Activated CD4-positive, alpha-beta T cell treated with anti-CD3 and anti-CD28 coated beads, Interleukin-2, amount 10 ng/mL, durations not matched to agents 7 days and 5 days (primary cell): ENCODE results near the gene PTPRG. TPM values are rescaled to one million over a fixed set of nuclear protein-coding genes. Genes with fewer than 3 reads are reported as not detected.

Experiments used
- CTCF ChIA-PET: fragments of 350-600 bp; sonication (Branson Sonifier 250); formaldehyde crosslinking; loops from one replicate; lab custom pipeline; 2021; ENCODE audit warnings: antibody characterized with exemption; lab: Charles Lee
- POLR2A ChIA-PET: fragments of 350-600 bp; sonication (Branson Sonifier 250); formaldehyde crosslinking; loops from one replicate; lab custom pipeline; 2021; ENCODE audit warnings: antibody characterized with exemption; lab: Charles Lee
- DNase-seq: peaks from one replicate; pipeline ENCODE4 v3.0.0-alpha.2; 2020
- H3K27ac Mint-ChIP-seq: one replicate; pipeline ENCODE4 v1.8.0; 2021; ENCODE audit warnings: mild to moderate bottlenecking, moderate library complexity, mixed read lengths
- H3K27me3 Mint-ChIP-seq: one replicate; pipeline ENCODE4 v1.8.0; 2021; ENCODE audit warnings: mixed read lengths
- H3K36me3 Mint-ChIP-seq: one replicate; pipeline ENCODE4 v1.8.0; 2021; ENCODE audit warnings: low read depth, mixed read lengths
- H3K4me1 Mint-ChIP-seq: one replicate; pipeline ENCODE4 v1.8.0; 2021; ENCODE audit warnings: mixed read lengths
- H3K4me3 Mint-ChIP-seq: one replicate; pipeline ENCODE4 v1.8.0; 2021; ENCODE audit warnings: mild to moderate bottlenecking, moderate library complexity, mixed read lengths
- H3K9me3 Mint-ChIP-seq: one replicate; pipeline ENCODE4 v1.8.0; 2021; ENCODE audit warnings: mixed read lengths
- total RNA-seq, 2 experiments: library from RNA; stranded (reverse); gene quantifications; one replicate each; pipeline ENCODE4 v1.2.3, GENCODE V29; 2021

PTPRG gene
- total RNA-seq, 2 experiments from 2014 or later, result not detected

DNA sequence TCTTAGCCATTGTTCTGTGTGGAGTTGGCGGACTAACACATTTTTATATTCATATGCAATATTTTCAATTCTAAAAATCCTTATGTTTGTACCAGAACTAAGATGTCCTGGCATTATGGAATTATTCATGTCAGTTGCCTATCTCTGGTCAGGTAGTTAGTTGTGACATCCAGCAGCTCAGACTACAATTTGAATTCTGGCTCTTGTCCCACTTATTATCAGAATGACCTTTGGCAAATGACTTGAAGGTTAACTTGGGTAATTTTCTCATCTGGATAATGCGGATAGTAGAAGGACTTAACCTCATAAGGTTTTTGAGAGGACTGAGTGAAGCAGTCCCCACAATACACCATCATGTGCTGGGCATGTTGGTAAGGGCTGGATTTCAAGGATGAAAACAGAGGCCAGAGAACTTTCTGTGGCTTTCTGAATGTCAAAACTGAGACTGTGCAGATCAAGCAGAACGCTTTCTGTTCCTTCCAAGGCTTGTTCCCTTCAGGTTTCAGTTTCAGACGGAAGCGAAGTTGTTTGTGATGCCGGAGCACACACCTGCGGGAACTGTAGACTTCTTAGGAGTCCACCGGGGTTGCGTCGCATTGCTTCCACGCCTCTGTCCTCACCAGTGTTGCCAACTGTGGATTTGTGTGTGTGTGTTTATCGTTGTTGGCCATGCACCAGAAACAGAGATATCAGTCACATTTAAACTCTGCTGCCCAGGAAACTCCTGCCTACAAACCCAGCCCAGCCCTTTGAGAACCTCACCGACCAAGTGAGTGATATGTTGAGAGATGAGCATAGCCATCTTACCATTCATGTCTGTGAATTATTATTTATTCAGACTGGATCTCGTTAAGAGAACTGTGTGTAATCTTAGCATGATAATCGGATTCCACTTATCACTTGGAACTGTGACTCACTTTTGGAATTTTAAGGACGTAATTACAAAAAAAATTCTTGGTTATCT lies 76.0 kb downstream of the PTPRG start:
- no peaks in the 10 kb centered on the region for H3K4me1 Mint-ChIP-seq
- no peaks in the 10 kb centered on the region for H3K9me3 Mint-ChIP-seq
- no peaks in the 10 kb centered on the region for H3K36me3 Mint-ChIP-seq
- DNase-seq, result no peak
- POLR2A ChIA-PET, result no interaction called here
- CTCF ChIA-PET, result no interaction called here
- no peaks in the 10 kb centered on the region for H3K27me3 Mint-ChIP-seq
- no peak overlapping the region for H3K4me3 Mint-ChIP-seq
- H3K27ac Mint-ChIP-seq, result no peak overlapping the region

DNA sequence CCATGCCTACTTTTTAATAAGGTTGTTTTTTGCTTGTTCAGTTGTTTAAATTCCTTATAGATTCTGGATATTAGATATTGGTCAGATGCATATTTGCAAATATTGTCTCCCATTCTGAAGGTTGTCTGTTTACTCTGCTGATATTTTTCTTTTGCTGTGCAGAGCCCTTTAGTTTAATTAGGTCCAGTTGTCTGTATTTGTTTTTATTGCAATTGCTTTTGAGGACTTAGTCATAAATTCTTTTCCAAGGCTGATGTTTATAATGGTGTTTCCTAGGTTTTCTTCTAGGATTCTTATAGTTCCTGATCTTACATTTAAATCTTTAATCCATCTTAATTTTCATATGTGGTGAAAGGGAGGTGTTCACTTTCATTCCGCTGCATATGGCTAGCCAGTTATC lies 77.4 kb downstream of the PTPRG start:
- POLR2A ChIA-PET, result no interaction called here
- CTCF ChIA-PET, result no interaction called here
- no peak overlapping the region for H3K27ac Mint-ChIP-seq

GRCh38 chr3:61639991-61640390 lies 78.6 kb downstream of the PTPRG start:
- Mint-ChIP-seq H3K27me3 (no peaks in the 10 kb centered on the region), H3K9me3 (no peaks in the 10 kb centered on the region), H3K36me3 (no peaks in the 10 kb centered on the region), H3K27ac (no peak overlapping the region), H3K4me3 (no peak overlapping the region), H3K4me1 (no peaks in the 10 kb centered on the region)
- DNase-seq, result no peak
- ChIA-PET CTCF (no interaction called here), POLR2A (no interaction called here)

More for the DNA sequence above, 77.4 kb downstream of the PTPRG start:
- H3K27me3 Mint-ChIP-seq, result no peaks in the 10 kb centered on the region
- H3K36me3 Mint-ChIP-seq, result no peaks in the 10 kb centered on the region
- H3K4me3 Mint-ChIP-seq, result no peak overlapping the region
- H3K9me3 Mint-ChIP-seq, result no peaks in the 10 kb centered on the region
- DNase-seq, result no peak
- H3K4me1 Mint-ChIP-seq, result no peaks in the 10 kb centered on the region

DNA sequence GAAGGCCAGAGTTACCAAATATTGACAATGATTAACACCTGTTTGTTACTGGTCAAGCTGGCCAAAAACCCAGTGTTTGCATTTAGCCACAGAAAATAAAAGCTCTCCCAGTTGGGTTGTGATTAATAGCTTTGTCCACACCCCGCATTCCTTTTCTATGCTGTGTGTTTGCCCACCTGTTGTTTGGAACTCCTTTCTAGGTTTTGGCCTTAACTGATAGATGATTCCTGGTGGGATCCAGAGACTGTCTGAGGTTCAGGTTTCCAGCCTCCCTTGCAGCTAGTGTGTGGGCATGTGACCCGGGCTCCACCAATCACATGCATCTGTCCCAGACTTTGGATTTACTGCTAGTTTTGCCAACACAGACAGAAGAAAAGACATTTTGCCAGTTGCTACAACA lies 83.8 kb downstream of the PTPRG start:
- Mint-ChIP-seq H3K4me1 (no peaks in the 10 kb centered on the region), H3K4me3 (no peak overlapping the region)

DNA sequence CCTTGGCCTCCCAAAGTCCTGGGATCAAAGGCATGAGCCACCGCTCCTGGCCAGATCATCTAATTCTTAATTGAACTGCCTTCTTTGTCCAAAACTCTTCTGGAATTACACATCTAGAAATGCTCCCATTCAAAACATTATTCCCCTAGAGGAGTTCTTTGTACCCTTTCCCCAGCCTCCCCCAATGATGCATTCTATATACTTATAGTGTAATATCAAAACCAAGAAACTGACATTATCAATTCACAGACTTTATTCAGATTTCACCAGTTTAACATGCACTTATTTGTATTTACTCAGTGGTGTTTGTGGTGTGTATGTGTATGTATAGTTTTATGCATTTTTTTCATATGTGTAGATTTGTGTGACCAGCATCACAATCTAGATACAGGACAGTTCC lies 85.0 kb downstream of the PTPRG start:
- CTCF ChIA-PET, result interaction anchor here (1.2 kb wide), 1 partner anchor 68 kb away, joined by 4 read pairs; no protein-coding TSS in a partner anchor
- Mint-ChIP-seq H3K4me1 (no peaks in the 10 kb centered on the region), H3K27ac (no peak overlapping the region), H3K36me3 (no peaks in the 10 kb centered on the region), H3K27me3 (no peaks in the 10 kb centered on the region), H3K9me3 (no peaks in the 10 kb centered on the region), H3K4me3 (no peak overlapping the region)
- POLR2A ChIA-PET, result no interaction called here
- DNase-seq, result no peak

More for the DNA sequence above, 83.8 kb downstream of the PTPRG start:
- Mint-ChIP-seq H3K27ac (no peak overlapping the region), H3K27me3 (no peaks in the 10 kb centered on the region), H3K9me3 (no peaks in the 10 kb centered on the region), H3K36me3 (no peaks in the 10 kb centered on the region)
- ChIA-PET CTCF (no interaction called here), POLR2A (no interaction called here)
- DNase-seq, result no peak

DNA sequence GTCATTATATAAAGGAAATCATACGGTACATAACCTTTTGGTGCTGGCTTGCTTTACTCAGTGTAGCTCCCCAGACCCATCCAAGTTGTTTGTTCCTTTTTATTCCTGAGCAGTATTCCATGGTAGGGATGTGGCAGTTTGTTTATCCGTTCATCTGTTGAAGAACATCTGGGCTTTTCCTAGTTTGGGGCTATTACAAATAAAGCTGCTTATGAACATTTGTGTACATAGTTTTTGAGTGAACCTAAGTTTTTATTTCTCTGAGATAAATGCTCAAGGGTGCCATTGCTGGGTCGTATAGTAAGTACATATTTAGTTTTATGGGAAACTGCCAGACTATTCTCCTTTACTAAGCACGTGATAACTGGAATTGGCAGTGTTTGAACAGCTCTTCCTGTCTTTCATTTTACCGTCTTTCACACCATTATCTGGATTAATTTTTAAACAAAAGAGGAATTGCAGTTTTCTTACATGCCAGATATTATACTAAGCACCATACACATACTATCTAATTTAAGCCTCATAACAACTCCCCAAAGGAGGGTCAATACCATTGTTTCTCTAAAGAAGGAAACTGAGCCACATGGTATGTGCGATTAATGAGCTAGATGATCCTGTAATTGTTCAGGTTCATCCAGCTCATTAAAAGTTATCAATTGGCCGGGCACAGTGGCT lies 85.6 kb downstream of the PTPRG start:
- no peak for DNase-seq
- CTCF ChIA-PET, result interaction anchor here (1.2 kb wide), 1 partner anchor 69 kb away, joined by 4 read pairs; no protein-coding TSS in a partner anchor
- H3K4me3 Mint-ChIP-seq, result no peak overlapping the region

DNA sequence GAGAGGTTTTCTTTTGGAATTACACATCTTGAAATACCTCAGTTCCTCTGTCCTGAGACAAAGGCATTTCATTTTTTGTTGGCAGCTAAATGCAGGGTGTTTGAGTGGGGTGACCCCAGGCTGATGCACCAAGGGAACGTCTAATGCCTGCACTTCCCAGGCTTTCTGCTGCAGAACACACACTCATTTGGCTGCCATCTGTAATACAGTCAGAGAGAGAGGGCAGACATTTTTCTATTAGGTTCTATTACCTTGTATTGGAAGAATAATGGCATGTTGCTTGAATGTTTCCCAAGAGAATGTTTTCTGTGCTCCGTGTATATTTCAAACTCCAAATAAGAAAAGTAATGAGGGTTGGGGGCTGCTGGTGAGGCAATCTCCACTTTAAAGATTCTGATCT lies 87.1 kb downstream of the PTPRG start:
- ChIA-PET POLR2A (no interaction called here), CTCF (no interaction called here)
- Mint-ChIP-seq H3K4me3 (no peak overlapping the region), H3K27me3 (no peaks in the 10 kb centered on the region), H3K4me1 (no peaks in the 10 kb centered on the region), H3K36me3 (no peaks in the 10 kb centered on the region), H3K9me3 (no peaks in the 10 kb centered on the region), H3K27ac (no peak overlapping the region)
- no peak for DNase-seq

More for the DNA sequence above, 85.6 kb downstream of the PTPRG start:
- Mint-ChIP-seq H3K27ac (no peak overlapping the region), H3K9me3 (no peaks in the 10 kb centered on the region), H3K27me3 (no peaks in the 10 kb centered on the region), H3K4me1 (no peaks in the 10 kb centered on the region), H3K36me3 (no peaks in the 10 kb centered on the region)
- POLR2A ChIA-PET, result no interaction called here

GRCh38 chr3:61649381-61650170 lies 88.2 kb downstream of the PTPRG start:
- H3K4me1 Mint-ChIP-seq, result no peaks in the 10 kb centered on the region

DNA sequence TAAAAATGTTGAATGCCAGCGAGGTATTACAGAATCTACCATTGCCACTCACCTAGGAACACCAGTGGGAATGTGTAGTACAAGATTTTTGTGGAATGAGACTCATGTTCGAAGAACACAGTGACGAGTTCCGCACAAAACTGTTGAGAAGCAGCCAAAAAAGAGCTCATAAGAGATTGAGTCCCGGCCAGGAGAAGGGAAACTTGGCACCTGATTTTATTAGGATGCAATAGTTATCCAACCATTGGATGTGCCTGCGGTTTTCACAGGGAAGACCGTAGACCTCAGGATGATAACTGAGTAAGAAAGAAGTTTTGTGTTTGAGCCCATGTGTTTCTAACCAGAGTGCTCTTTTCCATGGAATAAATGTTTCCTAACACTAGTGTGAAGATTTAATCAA lies 88.9 kb downstream of the PTPRG start:
- H3K4me3 Mint-ChIP-seq, result no peak overlapping the region
- H3K4me1 Mint-ChIP-seq, result no peaks in the 10 kb centered on the region
- no peaks in the 10 kb centered on the region for H3K9me3 Mint-ChIP-seq
- H3K27ac Mint-ChIP-seq, result no peak overlapping the region
- ChIA-PET POLR2A (no interaction called here), CTCF (no interaction called here)
- H3K27me3 Mint-ChIP-seq, result no peaks in the 10 kb centered on the region
- no peaks in the 10 kb centered on the region for H3K36me3 Mint-ChIP-seq
- DNase-seq, result no peak

More at GRCh38 chr3:61649381-61650170, 88.2 kb downstream of the PTPRG start:
- H3K9me3 Mint-ChIP-seq, result no peaks in the 10 kb centered on the region
- POLR2A ChIA-PET, result no interaction called here
- H3K4me3 Mint-ChIP-seq, result no peak overlapping the region
- DNase-seq, result no peak
- no peaks in the 10 kb centered on the region for H3K36me3 Mint-ChIP-seq
- CTCF ChIA-PET, result no interaction called here
- no peaks in the 10 kb centered on the region for H3K27me3 Mint-ChIP-seq
- H3K27ac Mint-ChIP-seq, result no peak overlapping the region

- no peaks in the 10 kb centered on the region for H3K4me1 Mint-ChIP-seq
- H3K36me3 Mint-ChIP-seq, result no peaks in the 10 kb centered on the region
- H3K9me3 Mint-ChIP-seq, result no peaks in the 10 kb centered on the region
Observed at GRCh38 chr3:61650719-61651410, 89.5 kb downstream of the PTPRG start.

GRCh38 chr3:61657689-61658088 lies 96.3 kb downstream of the PTPRG start:
- Mint-ChIP-seq H3K9me3 (no peaks in the 10 kb centered on the region), H3K4me3 (no peak overlapping the region), H3K27me3 (no peaks in the 10 kb centered on the region), H3K36me3 (no peaks in the 10 kb centered on the region), H3K27ac (no peak overlapping the region), H3K4me1 (no peaks in the 10 kb centered on the region)
- CTCF ChIA-PET, result no interaction called here
- DNase-seq, result no peak
- POLR2A ChIA-PET, result no interaction called here

More at GRCh38 chr3:61650719-61651410, 89.5 kb downstream of the PTPRG start:
- H3K27me3 Mint-ChIP-seq, result no peaks in the 10 kb centered on the region
- no peak for DNase-seq
- no peak overlapping the region for H3K27ac Mint-ChIP-seq
- POLR2A ChIA-PET, result no interaction called here
- CTCF ChIA-PET, result no interaction called here
- H3K4me3 Mint-ChIP-seq, result no peak overlapping the region

GRCh38 chr3:61662861-61663260 lies 101.5 kb downstream of the PTPRG start:
- Mint-ChIP-seq H3K36me3 (no peaks in the 10 kb centered on the region), H3K4me3 (no peak overlapping the region), H3K27me3 (no peaks in the 10 kb centered on the region), H3K4me1 (no peaks in the 10 kb centered on the region), H3K27ac (no peak overlapping the region), H3K9me3 (no peaks in the 10 kb centered on the region)
- POLR2A ChIA-PET, result no interaction called here
- DNase-seq, result no peak
- CTCF ChIA-PET, result no interaction called here
